Skin epidermis (tissue), 12 donors: Measurements from ENCODE around the gene KIF21A.
A peak's percentile ranks its signal among the peaks of the same experiment; 100 is the strongest.

Source experiments
- H3K27ac ChIP-seq, 21 experiments: fragments of 200-600 bp; sonication (generic) in 11 of 21; one replicate each; pipeline ENCODE4 v1.5.0; 2020; ENCODE audit warnings: mild to moderate bottlenecking in 3 of 21, inconsistent platforms in 2 of 21, moderate library complexity in 2 of 21
- H3K4me3 ChIP-seq, 7 experiments: fragments of 200-600 bp; sonication (generic) in 2 of 7; one replicate each; pipeline ENCODE4 v1.5.0; 2020; ENCODE audit warnings: inconsistent platforms in 2 of 7, mild to moderate bottlenecking in 2 of 7, moderate library complexity in 1 of 7

The KIF21A gene

GRCh38 chr12:39441189-39441962 lies 1.5 kb downstream of the KIF21A start:
- Histone ChIP-seq H3K4me3 (peak overlapping the region in 2 of 7 experiments; percentile 84 to 92), H3K27ac (peak overlapping the region in 2 of 21 experiments; percentile 82 to 86)

DNA sequence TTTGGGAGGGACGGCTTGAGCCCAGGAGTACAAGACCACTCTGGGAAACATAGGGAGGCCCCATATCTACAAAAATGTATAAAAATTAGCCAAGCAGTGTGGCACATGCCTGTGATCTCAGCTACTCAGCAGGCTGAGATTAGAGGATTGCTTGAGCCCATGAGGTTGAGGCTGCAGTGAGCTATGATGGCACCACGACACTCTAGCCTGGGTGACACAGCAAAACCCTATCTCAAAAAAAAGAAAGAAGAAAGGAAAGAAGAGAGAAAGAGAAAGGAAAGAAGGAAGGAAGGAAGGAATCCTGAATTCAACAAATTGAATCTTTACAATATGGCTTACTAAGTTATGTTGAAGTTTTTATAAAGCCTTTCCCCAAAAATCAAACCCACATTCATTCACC lies 2.1 kb downstream of the KIF21A start:
- H3K4me3 ChIP-seq = no peak overlapping the region
- no peak overlapping the region for H3K27ac ChIP-seq

DNA sequence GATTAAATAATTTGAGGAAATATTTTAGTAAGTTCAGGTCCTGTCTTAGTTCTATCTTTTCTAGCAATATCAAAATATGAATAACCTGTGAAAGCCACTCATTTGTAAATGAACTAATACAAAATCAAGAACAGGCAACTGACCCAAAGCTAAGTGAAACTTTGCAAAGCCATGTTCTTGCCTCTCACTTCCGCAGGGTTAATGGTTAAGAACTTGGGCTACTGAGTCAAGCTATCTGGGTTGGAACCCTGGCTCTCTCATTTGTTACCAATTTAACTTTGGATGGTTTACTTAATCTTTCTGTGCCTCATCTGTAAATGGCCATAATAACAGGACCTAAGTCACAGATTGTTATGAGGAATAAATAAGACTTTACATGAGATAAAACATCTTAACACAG lies 2.8 kb downstream of the KIF21A start:
- no peak overlapping the region for H3K27ac ChIP-seq

GRCh38 chr12:39435531-39435930 lies 7.4 kb downstream of the KIF21A start:
- H3K27ac ChIP-seq = no peak overlapping the region

More for the DNA sequence above, 2.8 kb downstream of the KIF21A start:
- H3K4me3 ChIP-seq = no peak overlapping the region

DNA sequence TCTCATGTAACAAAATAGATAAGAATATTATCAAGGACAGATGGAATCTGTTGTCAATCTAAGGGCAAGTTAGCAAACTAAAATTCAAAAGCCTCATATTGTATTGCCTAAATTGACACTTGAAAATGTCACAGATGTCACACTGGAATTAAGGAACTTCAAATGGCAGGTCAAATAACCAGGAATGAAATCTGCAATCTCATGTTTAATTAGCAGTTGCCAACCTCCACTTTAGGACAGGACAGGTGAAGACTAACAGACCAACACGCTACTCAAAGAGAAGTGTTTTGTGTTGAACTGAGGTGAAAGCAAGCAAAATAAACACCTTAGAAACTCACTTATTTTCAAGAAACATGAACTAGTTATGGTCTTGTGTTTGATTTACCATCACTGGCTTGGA lies 11.1 kb downstream of the KIF21A start:
- no peak overlapping the region for H3K27ac ChIP-seq
- no peak overlapping the region for H3K4me3 ChIP-seq

More at GRCh38 chr12:39435531-39435930, 7.4 kb downstream of the KIF21A start:
- H3K4me3 ChIP-seq = no peak overlapping the region

GRCh38 chr12:39431002-39431796 lies 11.7 kb downstream of the KIF21A start:
- no peak overlapping the region for H3K4me3 ChIP-seq
- H3K27ac ChIP-seq = no peak overlapping the region

DNA sequence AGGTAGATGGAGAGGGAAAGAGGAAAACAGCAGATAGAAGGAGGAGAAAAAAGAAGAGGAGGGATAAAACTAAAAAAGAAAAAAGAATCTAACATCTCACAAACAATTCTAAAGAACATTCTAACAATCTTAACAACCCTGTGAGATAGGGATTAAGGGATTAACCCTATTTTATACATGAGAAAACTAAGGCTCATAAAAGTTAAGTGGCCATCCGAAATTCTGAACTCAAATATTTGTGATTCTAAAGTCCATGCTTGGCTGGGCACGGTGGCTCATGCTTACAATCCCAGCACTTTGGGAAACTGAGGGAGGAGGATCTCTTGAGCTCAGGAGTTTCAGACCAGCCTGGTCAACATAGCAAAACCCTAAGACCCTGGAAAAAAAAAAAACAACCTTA lies 13.1 kb downstream of the KIF21A start:
- H3K4me3 ChIP-seq = no peak overlapping the region
- no peak overlapping the region for H3K27ac ChIP-seq

- H3K27ac ChIP-seq = no peak overlapping the region
- H3K4me3 ChIP-seq = no peak overlapping the region
Observed at GRCh38 chr12:39427360-39427808, 15.5 kb downstream of the KIF21A start.

GRCh38 chr12:39426636-39427240 lies 16.2 kb downstream of the KIF21A start:
- Histone ChIP-seq H3K27ac (no peak overlapping the region), H3K4me3 (no peak overlapping the region)

- Histone ChIP-seq H3K4me3 (no peak overlapping the region), H3K27ac (no peak overlapping the region)
Observed at GRCh38 chr12:39420043-39420442, 22.9 kb downstream of the KIF21A start.

DNA sequence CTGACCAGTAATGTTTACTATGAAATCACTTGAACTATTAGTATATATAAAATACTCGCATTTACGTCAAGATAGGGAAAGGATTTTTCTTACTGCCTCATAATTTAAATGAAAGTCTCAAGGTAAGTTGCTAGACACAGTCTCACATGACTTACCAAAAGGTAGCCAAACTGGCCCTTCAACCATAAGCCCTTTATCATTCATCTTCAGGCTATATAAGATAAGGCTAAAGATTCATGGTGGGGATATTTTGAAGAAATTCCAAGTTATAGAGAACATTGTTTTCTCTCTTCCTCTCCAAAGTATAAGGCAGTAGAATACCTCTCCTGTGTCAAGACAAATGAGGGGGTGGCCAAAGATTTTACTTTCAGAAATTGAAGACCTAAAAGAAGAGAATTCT lies 23.4 kb downstream of the KIF21A start:
- Histone ChIP-seq H3K4me3 (no peak overlapping the region), H3K27ac (no peak overlapping the region)

- Histone ChIP-seq H3K4me3 (no peak overlapping the region), H3K27ac (no peak overlapping the region)
Observed at GRCh38 chr12:39417916-39418315, 25.0 kb downstream of the KIF21A start.

- Histone ChIP-seq H3K27ac (no peak overlapping the region), H3K4me3 (no peak overlapping the region)
Observed at GRCh38 chr12:39413836-39414771, 28.8 kb downstream of the KIF21A start.

DNA sequence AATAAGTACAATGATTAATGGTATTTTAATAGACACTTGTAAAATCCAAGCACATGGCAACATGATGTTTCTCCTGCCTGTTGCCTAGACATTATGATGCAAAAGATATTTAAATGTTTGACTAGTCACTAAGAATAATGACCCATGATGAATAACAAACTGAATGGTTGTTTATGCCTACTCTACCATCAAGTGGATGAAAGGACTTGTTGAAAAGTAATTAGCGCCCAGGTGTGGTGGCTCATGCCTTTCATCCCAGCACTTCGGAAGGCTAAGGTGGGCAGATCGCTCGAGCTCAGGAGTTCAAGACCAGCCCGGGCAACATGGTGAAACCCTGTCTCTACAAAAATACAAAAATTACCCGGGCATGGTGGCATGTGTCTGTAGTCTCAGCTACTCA lies 30.7 kb downstream of the KIF21A start:
- Histone ChIP-seq H3K27ac (no peak overlapping the region), H3K4me3 (no peak overlapping the region)

GRCh38 chr12:39406262-39406661 lies 36.7 kb downstream of the KIF21A start:
- H3K4me3 ChIP-seq = no peak overlapping the region
- H3K27ac ChIP-seq = no peak overlapping the region

DNA sequence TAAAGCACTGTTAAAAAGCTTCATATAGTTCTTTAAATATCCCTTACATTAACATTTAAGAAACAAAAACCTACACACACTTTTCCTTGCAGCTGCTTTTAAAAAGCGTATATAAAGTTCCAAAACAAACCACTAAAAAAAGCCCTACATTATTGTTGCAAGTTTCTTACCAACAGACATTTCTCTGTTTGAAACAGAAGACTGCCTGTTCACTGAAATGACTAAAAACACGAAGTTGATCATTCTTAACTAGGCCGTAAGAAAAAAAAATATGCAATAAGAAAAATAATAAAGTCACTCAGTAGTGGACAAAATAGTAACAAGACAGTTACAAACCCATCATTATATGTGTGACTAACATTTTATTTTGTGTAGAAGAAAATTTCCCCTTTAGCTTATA lies 37.3 kb downstream of the KIF21A start:
- no peak overlapping the region for H3K27ac ChIP-seq
- no peak overlapping the region for H3K4me3 ChIP-seq

GRCh38 chr12:39404000-39404399 lies 38.9 kb downstream of the KIF21A start:
- H3K4me3 ChIP-seq = no peak overlapping the region
- H3K27ac ChIP-seq = no peak overlapping the region

DNA sequence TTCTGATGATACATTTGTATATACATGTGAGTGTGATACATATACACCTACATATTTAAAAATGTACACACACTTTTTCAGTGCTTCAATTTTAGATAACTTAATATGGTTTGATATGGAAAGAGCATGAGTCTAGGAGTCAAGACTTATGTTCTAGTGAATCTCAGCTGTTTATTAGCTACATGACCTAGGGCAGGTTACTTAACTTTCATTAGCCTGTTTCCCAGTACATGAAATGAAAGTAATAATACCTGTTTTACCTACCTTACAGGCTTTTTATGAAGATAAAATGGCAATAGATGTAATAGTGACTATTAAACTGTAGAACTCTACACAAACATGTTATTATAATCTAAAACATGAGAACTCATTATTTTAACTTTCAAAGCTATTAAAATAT lies 39.5 kb downstream of the KIF21A start:
- H3K27ac ChIP-seq = no peak overlapping the region
- H3K4me3 ChIP-seq = no peak overlapping the region

- no peak overlapping the region for H3K4me3 ChIP-seq
- no peak overlapping the region for H3K27ac ChIP-seq
Observed at GRCh38 chr12:39402922-39403321, 40.0 kb downstream of the KIF21A start.

- no peak overlapping the region for H3K4me3 ChIP-seq
- no peak overlapping the region for H3K27ac ChIP-seq
Observed at GRCh38 chr12:39401459-39401858, 41.5 kb downstream of the KIF21A start.
